ENCODE measurements around the gene ATP9A.

DNA sequence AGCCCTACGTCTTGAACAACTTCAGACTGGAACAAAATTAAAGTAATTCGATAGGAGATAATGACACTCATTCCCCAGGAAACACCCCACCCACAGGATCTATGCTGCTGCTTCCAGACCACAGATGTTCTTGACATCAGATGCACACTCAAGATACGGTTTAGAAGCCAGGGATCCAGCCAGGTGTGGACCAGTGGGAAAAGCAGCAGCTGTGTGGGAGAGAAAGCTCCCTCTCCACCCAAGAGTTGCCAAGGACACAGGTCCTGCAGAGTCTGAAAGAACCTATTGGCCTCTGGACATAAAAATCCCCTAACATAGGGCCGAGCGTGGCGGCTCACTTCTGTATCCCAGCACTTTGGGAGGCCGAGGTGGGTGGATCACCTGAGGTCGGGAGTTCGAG lies 133.9 kb downstream of the ATP9A start:
- no peak for TF ChIP-seq CTCF (IDR thresholded peaks at IDR 0.05)
- TF ChIP-seq POLR2A (IDR thresholded peaks at IDR 0.05), result no peak
